Superior temporal gyrus (tissue), 1 donor: ENCODE measurements around the gene PLIN1.

Experiments used
- DNase-seq: peaks from one replicate; pipeline ENCODE4 v3.0.0-alpha.2; 2016; ENCODE audit errors: extremely low spot score

PLIN1 gene

GRCh38 chr15:89672221-89673164 is 6.7 kb downstream of the PLIN1 start:
- DNase-seq: peak; percentile 26

DNA sequence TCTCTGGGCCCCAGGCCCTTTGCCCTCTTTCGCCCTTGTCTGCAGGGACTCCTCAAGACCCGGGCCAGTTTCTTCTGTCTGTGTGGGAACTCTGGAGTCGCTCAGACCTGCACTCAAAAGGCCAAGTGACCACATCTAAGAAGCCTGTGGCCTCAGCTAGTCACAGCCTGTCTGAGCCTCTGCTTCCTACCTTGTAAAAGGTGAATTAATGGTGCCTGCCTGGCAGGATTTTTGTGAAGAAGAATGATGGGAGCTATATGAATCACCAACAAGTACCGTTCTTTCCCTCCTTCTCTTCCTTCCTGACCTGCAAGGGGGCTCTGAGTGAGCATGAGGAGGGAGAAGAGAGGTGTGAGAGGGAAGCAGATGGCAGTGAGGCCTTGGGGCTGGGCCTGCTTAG is 7.5 kb downstream of the PLIN1 start:
- DNase-seq: no peak

GRCh38 chr15:89670971-89671560 is 8.1 kb downstream of the PLIN1 start:
- DNase-seq: no peak

DNA sequence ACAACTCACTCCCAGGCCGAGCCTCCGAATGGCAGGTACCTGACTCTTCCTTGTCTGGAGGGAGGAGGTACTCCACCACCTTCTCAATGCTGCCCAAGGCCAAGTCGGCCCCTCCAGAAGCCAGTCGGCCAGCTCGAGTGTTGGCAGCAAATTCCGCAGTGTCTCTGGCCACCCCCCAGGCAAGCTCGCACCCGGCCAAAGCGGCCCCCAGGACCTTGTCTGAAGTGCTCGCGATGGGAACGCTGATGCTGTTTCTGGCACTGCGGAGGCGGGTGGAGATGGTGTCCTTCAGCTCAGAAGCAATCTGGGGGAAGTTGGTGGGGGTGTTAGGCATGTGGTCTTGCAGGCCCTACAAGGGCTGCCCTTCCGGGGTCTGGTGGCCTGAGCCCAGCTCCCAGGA is 9.2 kb downstream of the PLIN1 start:
- DNase-seq: no peak

DNA sequence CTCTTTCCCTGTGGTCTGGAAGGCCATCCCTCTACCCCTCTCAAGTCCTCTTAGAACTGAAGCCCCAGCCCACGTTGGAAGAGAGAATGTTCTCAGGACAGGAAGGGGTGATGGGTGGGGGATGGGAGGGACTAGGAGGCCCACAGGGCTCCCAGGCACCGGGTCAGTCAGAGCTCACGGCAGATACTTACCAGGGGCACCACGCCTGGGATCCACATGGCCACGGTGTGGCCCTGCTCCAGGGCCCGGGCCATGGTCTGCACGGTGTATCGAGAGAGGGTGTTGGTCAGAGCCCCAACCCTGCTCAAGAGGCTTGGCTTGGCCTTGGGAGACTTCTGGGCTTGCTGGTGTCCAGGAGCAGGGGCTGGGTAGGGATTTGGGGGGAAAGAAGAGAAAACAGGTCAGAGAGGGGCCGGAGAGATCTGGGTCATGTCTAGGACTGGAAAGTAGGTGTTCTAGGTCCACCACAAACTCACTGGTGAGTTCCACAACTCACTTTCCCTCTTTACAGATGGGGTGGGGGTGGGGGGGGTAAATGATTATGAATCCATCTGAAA is 9.8 kb downstream of the PLIN1 start:
- DNase-seq: no peak

GRCh38 chr15:89668171-89668570 is 11.0 kb downstream of the PLIN1 start:
- no peak for DNase-seq

- DNase-seq: no peak
These were observed 11.5 kb downstream of the PLIN1 start for GRCh38 chr15:89667706-89667960.

- no peak for DNase-seq
These were observed 12.1 kb downstream of the PLIN1 start for GRCh38 chr15:89666858-89667705.

DNA sequence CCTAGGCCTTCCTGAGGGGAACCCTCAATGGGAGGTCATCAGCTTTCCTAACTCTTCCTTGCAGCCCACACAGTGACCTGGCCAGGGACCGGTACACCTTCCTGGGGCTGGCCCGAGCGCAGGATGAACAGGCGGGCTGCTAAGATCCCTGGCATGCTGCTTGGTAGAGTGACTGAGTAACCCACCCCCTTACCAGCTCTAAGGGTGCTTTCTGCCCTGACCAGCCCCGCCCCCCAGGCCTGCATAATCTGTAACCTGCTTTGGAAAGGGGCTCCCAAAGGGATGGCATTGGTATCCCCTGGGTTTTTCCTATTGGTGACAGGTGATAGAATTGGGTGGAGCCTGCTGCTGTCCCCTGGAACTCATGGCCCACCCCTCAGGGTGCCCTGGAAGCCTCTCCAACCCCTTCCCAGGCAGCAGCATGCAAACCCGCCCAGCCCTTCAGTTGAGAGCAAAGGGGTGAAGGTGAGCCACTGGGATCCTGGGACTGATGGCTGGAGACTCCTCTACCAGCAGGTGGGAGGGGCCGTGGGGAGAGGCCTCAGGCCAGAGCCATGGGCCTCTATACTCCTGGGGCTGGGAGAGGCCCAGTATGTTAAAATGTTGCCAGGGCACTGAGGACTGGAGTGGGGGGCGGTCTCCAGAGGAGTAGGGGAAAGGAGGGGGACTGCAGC is 12.8 kb downstream of the PLIN1 start:
- no peak for DNase-seq

- DNase-seq: no peak
These were observed 13.6 kb downstream of the PLIN1 start for GRCh38 chr15:89665449-89666181.

DNA sequence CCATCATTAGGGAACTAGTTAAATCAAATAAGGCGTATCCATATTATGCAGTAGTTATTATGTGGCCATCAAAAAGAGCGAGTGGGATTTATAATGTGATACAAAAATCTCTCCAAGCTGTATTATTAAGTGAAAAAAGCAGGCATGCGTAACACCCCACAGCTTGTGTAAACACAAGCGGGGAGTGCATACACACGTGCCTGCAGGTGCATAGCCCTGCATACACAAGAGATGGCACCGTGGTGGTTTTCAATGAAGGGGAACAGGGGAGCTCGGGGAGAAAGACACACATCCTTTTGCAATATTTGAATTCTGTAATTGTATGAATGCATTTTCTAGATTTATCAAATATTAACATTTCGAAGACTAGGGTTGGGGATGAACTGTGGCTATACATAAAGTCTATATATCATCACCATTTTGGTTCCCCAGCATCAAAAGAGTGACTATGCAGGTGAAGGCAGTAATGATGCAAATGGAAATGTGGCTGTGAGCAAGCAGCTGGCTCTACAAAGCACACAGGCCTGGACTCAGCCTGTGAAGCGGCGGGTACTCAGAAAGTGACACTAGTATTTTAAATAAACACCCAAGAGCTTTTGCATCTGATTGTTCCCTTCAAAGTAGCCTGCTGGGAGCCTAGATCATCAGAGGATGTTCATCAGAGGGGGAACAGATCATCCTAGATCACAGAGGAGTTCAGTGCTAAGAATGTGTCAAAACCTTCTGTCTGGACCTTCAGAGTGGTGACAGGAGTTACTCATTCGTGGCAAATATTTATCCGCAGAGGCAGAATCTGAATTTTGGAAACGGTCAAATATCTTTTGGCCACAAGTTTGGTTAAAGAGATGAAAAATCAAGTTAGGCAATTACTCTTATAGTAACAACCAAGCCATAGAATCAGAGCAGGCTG is 14.5 kb downstream of the PLIN1 start:
- DNase-seq: peak; percentile 19

GRCh38 chr15:89662893-89663626 is 16.1 kb downstream of the PLIN1 start:
- DNase-seq: no peak

DNA sequence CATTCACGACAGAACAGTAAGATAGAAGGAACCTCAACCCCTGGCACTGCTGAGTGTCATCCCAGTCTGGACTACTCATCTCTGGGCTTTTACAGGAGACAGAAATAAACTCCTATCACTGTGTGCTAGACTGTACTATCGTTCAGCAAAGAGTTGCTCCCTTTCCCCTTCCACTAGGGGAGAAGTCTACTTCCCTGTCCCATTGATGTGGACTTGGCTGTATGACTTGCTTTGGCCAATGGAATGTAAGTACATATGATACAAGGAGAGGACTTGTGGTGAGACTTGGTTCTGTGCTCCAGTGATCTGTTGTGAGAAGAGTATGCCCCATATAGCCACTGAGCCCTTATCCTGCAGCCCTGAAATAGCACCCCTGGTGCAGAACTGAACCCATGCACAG is 18.6 kb downstream of the PLIN1 start:
- DNase-seq: no peak

GRCh38 chr15:89659295-89659694 is 19.9 kb downstream of the PLIN1 start:
- DNase-seq: no peak

GRCh38 chr15:89657686-89658200 is 21.4 kb downstream of the PLIN1 start:
- no peak for DNase-seq

DNA sequence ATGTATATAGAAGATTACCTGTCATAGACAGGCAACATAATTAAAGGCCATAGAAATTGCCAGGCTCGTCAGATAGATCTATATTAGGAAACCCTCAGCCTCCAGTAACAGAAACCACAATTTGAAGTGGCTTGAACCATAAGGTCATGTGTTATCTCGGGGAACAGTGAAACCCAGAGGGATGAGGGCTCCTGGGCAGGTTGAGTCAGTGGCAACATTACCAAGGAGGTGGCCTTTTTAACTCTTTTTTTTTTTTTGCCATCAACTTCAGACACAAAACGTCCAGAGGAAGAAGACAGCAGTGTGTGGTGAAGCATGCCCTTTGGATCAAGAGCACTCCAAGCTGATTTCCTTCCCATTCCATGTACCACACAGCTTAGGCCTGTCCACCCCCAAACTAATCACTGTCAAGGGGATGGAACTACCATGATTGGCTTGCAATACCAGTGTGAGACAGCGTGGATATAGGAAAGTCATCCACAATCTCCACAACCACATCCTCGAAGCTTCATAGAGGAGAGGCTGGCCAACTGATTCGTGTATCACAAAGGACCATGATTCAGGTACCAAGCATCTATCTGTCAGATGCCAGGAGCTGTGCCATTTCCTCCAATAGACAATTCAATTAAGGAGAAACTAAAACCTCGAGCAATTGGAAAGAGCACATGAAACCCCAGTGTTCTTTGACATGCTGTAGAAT is 22.9 kb downstream of the PLIN1 start:
- DNase-seq: no peak

DNA sequence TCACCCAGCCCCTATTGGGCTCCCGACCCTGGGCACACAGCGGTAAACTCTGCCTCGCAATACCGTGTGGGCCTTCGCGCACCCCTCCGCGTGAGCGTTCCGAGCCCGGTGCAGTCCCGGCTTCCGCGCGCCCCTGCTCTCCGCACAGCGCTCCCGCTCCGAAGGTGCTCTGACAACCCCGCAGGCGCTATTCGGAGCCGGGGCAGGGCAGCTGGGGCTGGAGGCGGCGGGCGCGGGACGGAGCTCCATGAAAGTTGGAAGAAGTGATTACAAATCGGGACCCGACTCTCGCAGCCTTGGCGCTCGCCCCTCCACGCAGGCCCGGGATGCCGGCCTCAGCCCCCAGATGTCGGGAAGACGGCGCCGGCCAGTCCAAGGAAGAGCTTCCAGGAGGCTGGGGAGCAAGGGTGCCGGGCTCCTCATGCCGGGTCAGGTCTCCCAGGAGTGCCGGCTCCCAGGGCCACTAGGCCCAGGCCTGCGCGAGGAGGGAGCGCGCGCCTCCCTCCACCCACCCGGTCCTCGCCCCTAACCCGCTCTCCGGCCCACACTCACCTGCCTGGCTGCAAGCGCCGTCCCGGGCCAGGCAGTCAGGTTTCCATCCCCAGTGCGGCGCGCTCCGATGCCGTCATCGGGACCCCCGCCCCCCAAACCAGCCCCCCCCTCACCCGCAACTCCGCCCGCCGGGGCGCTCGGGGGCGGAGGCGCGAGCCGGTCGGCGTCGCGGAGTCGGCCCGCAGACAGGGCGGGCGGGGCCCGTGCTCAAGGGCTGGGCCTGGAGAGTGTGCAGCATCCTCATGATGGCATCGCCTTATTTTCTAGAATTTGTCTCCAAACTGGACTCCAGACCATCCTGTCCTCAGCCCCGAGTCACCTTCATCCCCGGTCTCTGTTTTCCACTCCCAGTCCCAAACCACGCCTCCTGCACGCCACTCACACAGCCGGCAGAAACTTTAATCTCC is 24.0 kb downstream of the PLIN1 start, which contains the start of gene KIF7:
Gene KIF7, minus strand, starts transcription at position 621 of the 959 bp plus-strand sequence. CDS start 2,537 bp downstream, outside the sequence.
- no peak for DNase-seq
